HG03432 (cell line): Measurements from ENCODE around the gene CTBP2.
"Not testable (repeated sequence)": the region's sequence is repeated elsewhere in the genome, so short reads cannot be mapped to it uniquely, and the experiment has no call there.

Source experiments
- ATAC-seq: cut with Tn5 transposase; IDR thresholded peaks from one replicate; pipeline ENCODE4 v1.9.1; 2021; ENCODE audit warnings: mild to moderate bottlenecking, moderate library complexity; ENCODE audit not compliant: unreplicated experiment

Gene CTBP2

DNA sequence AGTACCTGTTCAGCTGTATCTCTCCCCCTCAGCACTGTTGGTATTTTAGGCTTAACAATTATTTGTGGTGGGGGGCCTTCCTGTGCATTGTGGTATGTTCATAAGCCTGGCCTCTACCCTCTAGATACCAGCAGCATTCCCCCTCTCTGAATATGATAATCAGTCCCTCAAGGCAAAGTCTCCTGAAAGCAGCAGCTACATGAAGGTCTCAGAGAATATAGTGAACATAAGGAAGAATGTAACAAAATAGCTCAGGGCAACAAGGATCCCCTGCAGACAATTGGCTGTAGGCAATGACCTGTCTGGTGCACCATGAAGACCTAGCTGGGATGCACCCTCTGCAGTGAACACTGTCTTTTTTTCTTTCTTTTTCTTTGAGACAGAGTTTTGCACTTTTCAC lies 86.4 kb downstream of the CTBP2 start:
- no peak for ATAC-seq

- no peak for ATAC-seq
Observed at GRCh38 chr10:125072794-125073193, 87.6 kb downstream of the CTBP2 start.

DNA sequence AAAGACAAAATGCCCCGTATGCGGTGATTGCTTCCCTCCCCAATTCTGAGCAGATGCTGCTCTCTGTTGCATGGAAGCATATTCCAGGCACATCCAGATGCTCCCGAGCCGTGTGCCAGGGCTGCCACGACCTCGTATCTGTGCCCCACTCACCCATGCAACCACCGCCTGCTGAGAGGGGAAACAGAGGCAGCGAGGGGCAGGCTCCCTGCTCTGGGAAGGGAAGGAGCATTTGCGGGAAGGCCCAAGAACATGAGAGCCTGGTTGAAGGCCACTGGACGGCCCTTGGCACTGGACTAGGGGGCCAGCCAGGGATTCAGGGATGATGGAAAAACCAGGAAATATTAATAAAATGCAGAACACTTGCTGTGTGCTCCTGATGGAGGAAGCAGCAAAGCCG lies 89.4 kb downstream of the CTBP2 start:
- no peak for ATAC-seq

DNA sequence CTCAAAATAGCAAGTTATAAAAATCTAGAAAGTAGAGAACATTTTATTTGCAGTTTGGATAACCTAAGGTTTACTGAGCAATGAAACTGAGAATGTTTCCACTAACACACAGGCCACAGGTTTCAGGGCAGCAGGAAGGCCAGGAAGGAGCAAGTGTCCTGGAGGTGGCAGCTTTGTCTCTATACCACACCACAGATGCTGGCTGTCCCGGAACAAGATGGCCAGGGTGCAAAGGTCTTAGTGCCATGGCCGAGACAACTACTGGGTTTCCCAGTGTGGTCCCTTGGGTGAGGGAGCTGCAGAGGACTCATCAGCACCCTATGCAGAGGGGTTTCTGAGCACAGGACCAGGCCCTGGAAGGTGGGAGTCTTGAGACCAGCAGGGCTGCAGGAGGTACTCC lies 92.0 kb downstream of the CTBP2 start:
- ATAC-seq = no peak

DNA sequence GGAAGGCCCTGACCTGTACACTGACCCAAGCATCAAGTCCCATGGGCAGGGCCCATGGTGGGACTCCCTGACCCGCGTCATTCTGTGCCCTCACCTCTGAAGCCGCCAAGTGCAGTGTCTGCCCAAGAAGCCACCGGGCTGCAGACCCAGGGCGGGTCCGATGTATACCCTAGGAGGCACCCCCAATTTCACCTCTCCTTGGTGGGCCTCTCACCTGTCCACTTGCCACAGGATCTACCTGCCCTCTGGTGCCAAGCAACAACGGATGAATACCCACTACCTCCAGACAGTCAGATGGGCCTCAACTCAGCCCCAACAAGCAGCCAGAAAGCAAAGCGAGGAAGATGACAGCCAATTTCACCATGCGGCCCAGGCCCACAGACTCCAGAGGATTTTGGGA lies 92.6 kb downstream of the CTBP2 start:
- ATAC-seq = no peak

DNA sequence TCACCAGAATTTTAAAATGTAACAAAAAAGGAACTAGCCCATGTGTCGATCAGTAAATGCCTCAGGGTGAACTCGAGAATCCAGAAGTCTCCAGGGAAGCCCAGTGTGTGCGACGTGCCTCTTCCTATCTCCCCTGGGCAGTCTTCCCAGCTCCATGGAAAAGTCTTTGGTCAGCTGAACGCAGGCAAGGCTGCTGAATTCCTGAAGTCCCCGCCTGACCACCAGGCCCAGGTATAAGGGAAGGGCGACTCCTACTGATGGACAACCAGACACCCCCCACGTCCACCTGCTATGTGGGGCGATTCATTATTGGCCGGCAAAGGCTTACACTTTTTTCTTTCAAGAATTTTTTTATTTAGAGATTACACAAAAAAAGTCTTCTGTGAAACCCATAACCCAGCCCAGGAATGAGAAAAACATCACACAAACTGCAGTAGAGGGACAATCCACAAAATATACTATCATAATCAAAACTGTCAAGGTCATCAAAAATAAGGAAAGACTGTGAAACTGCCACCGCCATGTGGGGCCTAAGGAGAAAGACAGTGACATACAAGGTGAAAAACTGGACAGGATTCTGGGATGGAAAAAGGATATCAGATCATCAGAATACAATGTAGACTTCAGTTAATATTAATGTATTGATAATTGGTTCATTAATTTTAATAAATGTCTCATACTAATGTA lies 93.5 kb downstream of the CTBP2 start:
- no peak for ATAC-seq

- ATAC-seq = peak; percentile 96
Observed at GRCh38 chr10:125064681-125065492, 95.5 kb downstream of the CTBP2 start.

DNA sequence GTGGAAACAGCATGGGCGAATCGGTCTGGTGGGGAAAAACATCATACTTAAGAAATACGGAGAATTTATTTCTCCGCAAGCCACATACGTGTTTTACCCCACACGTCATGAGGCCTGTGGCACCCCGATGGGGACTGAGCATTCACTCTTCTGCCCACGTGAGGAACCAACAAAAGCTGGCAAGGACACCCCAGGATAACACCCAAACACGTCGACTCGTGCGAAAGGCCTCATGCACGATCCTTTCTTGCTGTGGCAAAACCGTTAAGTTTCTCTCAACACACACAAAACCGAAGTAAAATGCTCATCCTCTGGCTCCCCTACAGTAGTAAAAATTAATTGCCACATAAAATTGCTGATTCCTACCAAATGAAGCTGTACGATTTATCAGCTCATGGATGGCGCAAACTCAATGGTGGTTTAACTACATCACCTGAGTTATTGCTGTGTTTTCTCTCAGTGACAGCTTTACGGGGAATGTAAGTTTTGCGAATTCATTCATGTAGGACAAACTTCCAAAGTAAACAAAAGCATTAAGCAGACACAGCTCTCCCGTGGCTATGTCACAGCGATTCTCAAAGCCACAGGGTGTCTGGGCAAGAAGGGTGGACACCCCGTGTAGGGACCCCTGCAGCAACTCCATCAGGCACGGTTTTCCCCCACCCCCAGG lies 97.0 kb downstream of the CTBP2 start:
- no peak for ATAC-seq

GRCh38 chr10:125062914-125063230 lies 97.5 kb downstream of the CTBP2 start:
- ATAC-seq = no peak

DNA sequence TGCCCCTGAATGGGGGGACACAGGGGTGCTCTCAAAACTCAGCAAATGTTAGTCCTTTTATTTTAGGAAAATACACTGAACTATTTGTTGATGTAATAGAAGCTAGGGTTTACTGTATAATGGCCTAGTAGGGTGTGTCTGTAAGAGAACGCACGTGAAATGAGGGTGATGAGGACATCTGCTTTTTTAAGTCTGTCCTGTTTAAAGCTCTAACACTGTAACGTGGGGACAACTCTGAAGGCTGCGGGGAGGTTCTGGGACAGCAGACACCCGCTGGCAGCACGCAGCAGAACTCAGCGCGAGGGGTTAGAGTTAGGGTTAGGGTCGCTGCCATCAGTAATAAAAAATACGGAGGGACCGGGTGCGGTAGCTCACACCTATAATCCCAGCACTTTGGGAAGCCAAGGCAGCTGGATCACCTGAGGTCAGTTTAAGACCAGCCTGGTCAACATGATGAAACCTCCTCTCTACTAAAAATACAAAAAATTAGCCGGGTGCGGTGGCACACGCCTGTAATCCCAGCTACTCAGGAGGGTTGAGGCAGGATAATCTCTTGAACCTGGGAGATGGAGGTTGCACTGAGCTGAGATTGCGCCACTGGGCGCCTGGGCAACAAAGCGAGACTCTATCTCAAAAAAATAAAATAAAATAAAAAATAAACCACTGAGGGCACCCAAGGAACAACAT lies 98.0 kb downstream of the CTBP2 start:
- no peak for ATAC-seq

DNA sequence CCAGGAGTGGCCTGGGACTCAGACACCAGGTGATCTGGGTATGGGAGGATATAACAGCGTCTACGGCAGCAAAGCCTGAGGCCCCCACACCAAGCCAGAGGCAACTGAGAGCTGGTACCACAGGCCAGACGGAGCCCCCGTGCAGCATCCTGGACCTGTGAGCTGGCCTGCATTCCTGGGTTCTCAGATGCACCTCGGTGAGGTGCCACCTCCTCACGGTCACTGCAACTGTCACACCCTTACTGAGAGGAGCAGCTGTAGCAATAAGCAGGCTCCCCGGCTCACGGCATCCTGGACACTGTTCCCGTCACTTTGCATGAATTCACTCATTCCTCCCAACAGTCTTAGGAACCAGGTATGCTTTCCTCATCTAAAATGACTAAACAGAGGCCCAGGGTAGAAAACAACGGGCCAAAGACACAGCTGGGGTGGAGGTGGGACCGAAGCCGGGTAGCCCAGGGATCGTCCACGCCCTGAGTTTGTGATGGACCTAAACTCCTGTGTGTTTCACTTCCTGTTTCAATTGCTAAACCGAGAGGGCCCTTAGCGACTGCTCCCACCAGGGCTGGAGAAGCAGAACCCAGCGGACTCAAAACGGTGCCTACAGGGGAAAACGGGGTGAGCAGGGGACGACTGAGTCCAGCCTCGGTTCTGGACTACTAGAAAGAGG lies 98.7 kb downstream of the CTBP2 start:
- no peak for ATAC-seq

GRCh38 chr10:125060826-125061556 lies 99.4 kb downstream of the CTBP2 start:
- ATAC-seq = no peak

DNA sequence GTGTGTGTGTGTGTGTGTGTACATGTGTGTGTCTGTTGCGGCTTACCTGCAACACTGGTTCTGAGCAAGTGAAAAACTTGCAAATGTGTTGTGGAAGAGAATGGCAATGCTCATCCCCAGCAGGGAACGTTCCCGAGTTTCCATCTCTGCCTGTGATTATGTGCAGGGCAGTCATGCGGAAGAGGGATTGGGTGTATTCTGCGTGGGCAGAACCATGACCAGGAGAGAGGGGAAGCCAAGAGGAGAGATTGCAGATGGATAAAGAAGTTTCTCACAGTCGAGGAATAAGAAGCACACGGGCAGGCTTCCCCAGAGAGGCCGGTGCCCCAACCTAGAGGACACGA lies 99.9 kb downstream of the CTBP2 start:
- ATAC-seq = no peak

- ATAC-seq = no peak
Observed at GRCh38 chr10:125060026-125060425, 100.3 kb downstream of the CTBP2 start.

GRCh38 chr10:125059348-125059747 lies 101.0 kb downstream of the CTBP2 start:
- ATAC-seq = not testable (repeated sequence)

DNA sequence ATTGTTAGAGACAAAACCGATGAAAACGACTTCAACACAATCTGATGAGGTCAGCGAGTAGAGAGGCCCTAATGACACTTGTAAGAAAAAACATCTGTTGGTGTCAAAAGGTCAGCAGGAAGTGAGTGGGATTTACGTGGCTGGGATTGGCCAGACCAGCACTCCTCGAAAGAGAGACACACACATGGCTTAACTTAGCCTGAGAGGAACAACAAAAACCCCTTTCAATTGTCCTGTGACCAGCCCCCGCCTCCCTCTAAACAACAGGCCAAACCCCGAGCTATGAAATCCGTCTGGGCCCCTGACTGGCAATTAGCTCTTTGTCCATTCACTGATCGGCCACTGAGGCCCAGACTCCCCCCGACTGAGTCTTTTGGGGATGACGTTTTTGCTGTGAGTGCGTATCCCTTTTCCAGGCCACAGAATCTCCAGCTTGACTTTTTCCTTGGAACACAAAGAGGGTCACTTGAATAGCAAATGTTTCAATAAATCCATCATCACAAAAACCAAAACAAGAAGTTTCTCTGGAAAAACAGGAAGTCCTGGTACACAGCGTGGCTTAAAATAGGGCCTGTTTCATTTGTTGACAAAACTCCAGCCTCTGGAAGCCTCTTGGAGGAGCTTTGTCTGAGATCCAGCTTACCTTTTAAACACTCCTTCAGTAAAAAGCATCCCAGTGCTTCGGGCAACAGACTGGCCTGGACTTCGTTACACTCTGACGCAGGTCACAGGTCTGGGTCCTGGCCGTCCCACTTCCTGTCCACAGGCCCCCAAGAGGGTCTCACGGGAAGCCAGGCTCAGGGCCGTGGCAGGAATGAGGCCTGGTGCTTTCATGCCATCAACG lies 103.0 kb downstream of the CTBP2 start:
- ATAC-seq = peak; percentile 58

DNA sequence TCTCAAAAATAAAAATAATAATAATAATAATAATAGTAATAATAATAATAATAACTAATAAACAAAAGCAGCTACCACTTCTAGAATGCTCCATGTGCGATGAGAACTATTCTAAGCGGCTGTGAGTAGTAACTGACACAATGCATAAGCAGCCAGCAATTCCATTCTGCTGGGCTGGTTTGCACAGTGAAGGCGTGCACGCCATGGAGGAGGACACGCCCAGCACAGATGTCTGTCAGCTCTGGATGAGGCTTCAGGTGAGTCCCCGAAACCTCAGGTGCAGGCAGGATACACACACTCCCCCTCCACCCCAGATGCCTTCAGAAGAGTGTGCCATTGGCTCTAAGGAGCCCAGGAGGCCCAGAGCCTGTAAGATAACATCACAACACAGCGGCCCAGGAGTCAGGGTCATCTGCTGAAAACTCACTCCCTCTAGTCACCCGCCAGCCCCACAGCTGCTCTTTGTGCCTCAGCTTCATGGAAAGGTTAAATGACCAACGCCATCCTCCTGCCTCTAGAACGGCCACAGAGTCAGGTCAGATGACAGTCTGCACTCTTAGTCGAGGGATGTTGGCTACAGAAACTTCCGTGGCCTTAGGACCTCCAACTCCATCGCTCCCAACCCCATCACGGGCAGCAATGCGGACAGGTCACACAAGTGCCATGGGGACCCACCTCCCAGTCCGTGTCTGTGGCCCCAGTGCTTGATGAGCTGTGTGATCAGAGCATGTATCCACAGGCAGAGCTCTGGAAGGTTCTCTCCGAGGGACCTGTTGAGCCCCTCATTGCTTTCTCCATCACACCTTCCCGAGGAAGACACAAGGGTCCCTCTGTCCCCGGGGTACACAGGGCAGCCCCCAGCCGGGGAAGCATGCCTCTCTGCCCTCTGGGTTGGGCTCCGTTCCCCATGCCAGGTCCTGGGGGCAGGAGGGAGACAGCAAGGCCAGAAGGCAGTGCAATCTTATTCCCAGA lies 103.9 kb downstream of the CTBP2 start:
- ATAC-seq = no peak

GRCh38 chr10:125055446-125055845 lies 104.9 kb downstream of the CTBP2 start:
- ATAC-seq = no peak
